Measurements from ENCODE around the gene TDRD7. TPM values are rescaled to one million over a fixed set of nuclear protein-coding genes. Genes with fewer than 3 reads are reported as not detected.

TDRD7 gene
- 10 to 100 TPM; 12.0 to 17.0 TPM for total RNA-seq
- long read RNA-seq, donor 1, partial matches to known transcripts = 2 of 5 reads
- long read RNA-seq, donor 1, other reads (novel, unspliced or antisense) = 0 of 5 reads
- long read RNA-seq, donor 2, partial matches to known transcripts = 0 of 2 reads
- long read RNA-seq, donor 2, other reads (novel, unspliced or antisense) = 1 of 2 reads

DNA sequence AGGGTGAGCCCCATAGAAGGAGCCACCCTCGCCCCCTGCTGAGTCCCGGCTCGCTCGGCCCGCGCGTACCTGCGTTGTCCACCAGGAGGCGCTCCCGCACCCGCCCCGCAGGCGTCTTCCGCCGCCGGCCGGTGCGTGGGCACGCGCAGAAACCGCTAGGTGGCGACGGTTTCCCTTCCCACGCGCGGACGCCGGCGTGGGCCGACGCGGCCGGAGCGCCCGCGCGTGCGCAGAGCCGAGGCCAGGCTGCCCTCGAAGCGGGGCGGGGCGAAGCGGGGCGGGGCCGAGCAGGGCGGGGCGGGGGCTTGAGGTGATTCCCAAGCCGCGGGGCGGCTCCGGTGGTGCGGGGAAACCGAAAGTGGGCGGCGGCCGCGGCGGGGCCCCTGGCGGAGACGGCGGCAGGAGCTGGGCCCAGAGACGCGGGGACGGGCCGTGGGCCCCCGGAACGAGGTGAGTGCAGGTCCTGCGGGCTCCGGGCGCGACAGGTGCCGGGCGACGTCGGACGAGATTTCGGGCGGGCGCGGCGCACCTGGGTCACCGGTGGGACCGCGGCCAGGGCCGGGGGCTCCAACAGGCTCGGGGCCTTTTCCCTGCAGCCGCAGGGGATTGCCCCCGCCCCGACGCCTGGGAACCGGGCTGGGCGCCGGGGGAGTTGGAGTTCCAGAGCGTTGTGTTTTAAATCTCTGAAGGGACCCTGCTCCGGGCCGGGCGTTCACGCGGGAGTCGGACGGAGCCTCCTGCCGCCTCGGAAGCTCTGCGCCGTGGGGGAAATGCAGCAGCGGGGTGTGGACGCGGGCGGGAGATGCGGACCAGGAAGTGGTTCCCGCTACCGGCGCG lies at the start of gene TDRD7:
TDRD7 (plus strand) TSS at position 308 of the 837 bp plus-strand sequence. CDS start 16,370 bp downstream, outside the sequence.
- DNase-seq (ENCODE audit: low spot score) = peak; percentile 97
- intact Hi-C loops (cut with DNase I) = no loop called here

DNA sequence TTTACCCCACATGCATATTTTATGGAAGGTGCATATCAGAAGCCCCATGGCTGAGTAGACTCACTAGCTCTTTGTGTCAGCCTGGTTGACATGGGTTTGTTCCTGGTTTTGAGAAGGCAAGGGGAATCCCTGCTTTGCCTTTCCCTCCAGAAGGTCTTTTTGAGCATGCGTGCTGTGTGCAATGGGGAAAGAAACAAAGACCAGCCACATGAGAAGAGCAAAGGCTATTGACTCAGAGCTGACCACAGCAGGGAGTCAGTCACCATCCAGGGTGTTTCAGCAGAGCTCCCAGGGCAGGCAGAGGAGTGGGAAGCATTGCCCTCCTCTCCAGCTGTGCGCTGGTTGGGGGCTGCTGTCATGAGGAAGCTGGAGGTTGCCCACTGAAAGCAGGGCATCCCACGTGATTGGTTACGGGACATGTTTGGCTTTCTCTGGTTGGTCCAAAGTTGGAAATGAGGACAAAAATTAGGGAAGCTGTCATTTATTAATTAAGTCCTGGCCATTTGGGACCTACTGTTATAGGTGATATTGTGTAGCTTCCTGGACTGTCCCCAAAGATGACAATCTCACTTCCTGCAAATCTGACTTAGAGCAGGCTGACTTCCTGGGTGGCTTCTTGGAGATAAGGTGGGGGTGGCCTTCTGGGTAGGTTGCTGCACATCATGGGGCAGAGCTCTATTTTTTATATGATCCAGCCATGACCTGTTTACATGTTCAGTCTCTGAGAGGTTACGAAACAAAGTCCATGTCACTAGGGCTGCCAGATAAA lies 48.9 kb upstream of the TDRD7 start:
- intact Hi-C loops (cut with DNase I) = no loop called here
- no peak for DNase-seq (ENCODE audit: low spot score)

DNA sequence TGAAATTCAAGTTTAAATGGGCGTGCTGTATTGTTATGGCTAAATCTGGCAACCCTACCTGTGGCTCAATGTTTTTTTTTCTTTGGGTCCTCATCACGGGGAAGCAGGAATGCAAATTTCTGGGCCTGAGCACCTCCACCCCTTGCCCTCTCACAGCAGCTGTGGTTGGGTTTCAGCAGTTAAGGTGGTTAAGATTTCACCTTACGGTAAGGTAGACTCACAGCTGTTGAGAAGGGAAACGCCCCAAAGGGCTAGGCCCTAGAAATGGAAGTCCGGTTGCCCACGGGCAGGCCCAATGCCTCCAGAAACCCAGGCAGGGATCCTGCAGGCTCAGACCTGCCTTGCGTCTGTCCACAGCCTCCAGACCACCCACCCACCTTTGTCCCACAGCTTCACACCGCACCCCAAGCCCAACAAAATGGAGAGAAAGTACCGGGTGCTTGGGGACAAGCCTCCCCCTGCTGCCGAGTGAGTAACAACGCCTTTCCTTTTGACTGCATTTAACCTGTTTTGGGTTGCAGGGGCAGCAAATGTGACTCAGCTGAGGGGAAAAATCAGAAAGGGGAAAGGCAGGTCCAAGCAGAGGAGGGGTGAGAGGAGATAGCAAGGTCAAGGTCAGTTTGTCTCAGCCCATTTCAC lies 48.1 kb upstream of the TDRD7 start:
- intact Hi-C loops (cut with DNase I) = no loop called here
- no peak for DNase-seq (ENCODE audit: low spot score)

- no peak for DNase-seq (ENCODE audit: low spot score)
- intact Hi-C loops (cut with DNase I) = no loop called here
Measured at GRCh38 chr9:97364769-97365490, 47.0 kb upstream of the TDRD7 start.

DNA sequence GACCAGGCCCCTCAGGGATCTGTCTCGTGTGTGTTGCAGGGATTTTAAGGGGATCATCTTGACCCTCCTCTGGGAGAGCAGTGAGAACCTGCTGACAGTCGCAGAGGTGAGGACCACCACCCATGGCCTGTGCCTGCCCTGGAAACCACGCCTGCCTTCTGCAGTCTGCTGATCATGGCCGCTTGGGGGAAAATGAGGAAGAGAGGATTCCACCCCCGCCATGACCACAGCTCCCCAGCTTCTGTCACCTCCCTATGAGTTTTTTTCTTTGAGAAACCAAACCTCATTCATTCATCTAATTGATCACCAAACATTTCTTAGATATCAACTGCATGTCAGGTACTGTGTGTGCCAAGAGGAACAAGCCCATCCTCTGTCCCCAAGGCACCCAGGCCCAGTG lies 46.3 kb upstream of the TDRD7 start:
- no peak for DNase-seq (ENCODE audit: low spot score)
- intact Hi-C loops (cut with DNase I) = no loop called here

GRCh38 chr9:97366476-97366875 lies 45.4 kb upstream of the TDRD7 start:
- no peak for DNase-seq (ENCODE audit: low spot score)
- intact Hi-C loops (cut with DNase I) = no loop called here

DNA sequence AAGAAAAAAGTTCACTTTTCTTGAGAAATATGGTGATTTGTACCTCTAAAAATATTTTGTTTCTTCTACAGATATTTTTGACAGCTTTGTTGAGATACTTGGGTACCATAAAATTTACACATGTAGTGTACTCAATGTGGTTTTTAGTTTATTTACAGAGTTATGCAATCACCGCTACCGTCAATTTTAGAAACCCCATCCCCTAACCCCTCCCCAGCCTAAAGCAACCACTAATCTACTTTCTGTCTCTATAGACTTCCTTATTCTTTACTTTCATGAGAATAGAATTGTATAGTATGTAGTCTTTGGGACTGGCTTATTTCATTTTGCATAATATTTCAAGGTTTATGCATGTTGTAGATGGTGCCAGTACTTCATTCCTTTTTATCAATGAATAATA lies 45.0 kb upstream of the TDRD7 start:
- intact Hi-C loops (cut with DNase I) = no loop called here
- DNase-seq (ENCODE audit: low spot score) = no peak

- intact Hi-C loops (cut with DNase I) = no loop called here
- no peak for DNase-seq (ENCODE audit: low spot score)
Measured at GRCh38 chr9:97367729-97368128, 44.2 kb upstream of the TDRD7 start.

GRCh38 chr9:97368964-97369363 lies 42.9 kb upstream of the TDRD7 start:
- intact Hi-C loops (cut with DNase I) = no loop called here
- DNase-seq (ENCODE audit: low spot score) = no peak

GRCh38 chr9:97372580-97372979 lies 39.3 kb upstream of the TDRD7 start:
- no peak for DNase-seq (ENCODE audit: low spot score)
- intact Hi-C loops (cut with DNase I) = no loop called here

DNA sequence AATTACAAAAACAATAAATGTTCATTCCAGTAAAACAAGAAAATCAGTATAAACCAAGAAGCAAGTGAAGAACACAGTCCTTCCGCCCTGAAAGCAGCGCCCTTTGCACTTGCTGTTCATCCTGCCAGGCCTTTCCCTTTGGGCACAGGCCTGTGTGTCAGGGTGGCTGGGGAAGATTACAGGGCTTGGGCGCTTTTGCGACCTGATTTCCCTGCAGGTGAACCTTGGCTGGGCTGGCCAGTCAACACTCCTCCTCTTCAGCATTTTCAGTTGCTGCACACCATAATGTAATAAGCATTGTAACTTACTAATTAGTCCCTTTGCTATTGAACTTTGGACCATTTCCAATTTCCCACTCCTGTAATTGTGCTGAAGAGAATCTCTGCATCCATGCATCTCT lies 38.6 kb upstream of the TDRD7 start:
- no peak for DNase-seq (ENCODE audit: low spot score)
- intact Hi-C loops (cut with DNase I) = no loop called here

DNA sequence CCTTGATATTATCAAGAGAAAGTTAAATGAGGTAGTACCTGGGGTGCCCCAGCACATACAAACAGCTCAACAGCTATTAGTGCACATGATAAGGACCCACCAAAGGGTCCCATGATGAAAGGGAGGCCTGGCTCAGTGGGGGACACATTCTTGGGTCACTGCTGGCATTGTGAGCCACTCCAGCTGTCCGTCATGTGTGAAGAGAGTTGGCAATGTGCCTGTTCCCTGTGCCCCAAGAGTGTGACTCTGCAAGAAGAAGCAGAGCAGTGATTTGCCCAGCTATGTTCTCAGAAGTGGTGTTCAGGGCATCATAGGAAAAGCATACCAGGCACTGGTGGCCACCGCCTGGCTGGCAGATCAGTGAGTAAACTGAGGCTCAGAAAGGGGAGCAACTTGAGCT lies 37.1 kb upstream of the TDRD7 start:
- DNase-seq (ENCODE audit: low spot score) = no peak

GRCh38 chr9:97376902-97377301 lies 35.0 kb upstream of the TDRD7 start:
- no peak for DNase-seq (ENCODE audit: low spot score)
- intact Hi-C loops (cut with DNase I) = no loop called here

More for the DNA sequence above, 37.1 kb upstream of the TDRD7 start:
- intact Hi-C loops (cut with DNase I) = no loop called here

DNA sequence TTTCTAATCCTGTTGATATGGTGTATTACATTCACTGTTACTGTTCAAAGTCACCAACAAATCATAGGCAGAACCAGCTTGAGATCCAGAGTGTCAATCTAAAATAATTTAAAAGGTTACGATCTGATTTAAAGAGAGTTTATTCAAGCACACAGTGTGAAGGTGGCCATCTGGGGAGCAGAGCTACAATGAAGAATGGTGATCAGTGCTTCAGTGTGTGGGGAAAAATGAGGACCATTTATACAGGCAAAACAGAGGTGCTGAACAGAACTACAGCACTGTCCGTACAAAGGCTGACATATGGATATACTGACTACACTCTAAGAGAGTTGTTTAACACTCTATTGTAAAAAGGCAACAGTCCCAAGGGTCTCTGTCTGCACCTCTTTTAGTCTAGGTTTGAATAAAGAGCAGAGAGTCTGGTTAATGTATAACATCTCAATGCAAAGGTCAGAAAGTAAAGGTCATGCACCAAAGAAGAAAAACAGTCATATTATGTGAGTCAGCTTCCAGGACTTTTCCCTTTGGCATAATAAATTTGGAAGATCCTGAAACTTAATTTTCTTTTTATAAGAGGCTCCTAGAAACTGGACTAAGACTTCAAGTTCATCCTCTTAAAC lies 29.7 kb upstream of the TDRD7 start:
- intact Hi-C loops (cut with DNase I) = no loop called here
- DNase-seq (ENCODE audit: low spot score) = no peak

DNA sequence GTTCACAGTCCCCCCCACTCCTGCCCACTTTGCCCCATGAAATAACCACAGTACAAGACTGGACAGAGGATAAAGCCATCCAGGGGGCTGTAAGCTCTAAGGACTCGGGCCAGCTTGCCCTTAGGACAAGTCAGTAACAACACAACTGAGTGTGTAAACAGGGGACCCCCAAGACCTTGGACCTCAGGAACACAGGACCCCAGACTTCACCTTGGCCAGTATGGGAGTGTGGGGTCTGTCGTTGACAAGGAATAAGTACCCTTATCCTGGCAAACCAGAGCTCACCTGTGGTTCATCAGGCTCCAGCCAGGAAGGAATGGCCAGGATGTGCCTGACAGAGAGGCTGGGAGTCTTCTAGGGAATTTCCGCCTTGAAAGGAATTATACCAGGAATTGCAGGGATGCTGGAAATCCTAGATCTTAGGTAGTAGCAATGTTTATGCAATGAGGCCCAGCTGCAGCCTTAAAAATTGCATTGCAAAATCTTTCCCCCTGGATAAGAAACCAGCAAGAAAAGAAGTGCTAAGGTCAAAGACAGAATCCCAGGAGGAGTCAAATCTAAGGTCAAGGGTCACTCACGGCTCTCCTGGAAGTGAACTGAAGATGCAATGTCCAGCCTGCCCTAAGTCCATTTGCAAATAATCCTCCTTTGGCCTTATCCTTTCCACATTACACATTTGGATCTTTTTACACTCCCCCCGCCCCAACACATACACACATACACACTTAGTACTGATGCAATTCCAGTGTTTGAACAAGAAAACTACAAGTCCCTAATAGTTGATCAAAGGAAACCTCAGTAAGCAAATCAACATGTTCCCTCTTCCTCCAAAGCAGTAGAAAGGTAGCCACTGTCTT lies 27.3 kb upstream of the TDRD7 start:
- DNase-seq (ENCODE audit: low spot score) = no peak
- intact Hi-C loops (cut with DNase I) = no loop called here

GRCh38 chr9:97385626-97386264 lies 26.2 kb upstream of the TDRD7 start:
- intact Hi-C loops (cut with DNase I) = no loop called here
- DNase-seq (ENCODE audit: low spot score) = no peak

DNA sequence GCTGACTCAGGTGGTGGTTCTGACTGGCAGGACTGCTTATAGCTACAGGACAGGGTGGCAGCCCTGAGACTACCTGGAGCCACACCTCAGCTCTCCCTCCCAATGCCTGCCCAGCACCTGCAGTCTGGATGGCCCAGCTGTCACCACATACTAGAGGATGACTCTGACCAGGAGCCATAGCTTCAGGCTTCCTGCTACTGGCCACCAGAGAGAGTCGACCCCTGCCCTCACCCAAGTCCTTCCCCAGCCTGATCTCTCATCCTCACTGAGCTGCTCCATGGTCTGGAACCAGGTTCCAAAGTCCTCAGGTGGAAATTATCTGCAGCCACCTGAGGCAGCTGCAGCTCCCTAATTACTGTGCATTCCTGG lies 25.6 kb upstream of the TDRD7 start:
- no peak for DNase-seq (ENCODE audit: low spot score)
- intact Hi-C loops (cut with DNase I) = no loop called here

Data from posterior vena cava (tissue), 2 donors.